GM19468 (cell line): Measurements from ENCODE around the gene PALB2.

Source experiments
- ATAC-seq: cut with Tn5 transposase; IDR thresholded peaks from one replicate; pipeline ENCODE4 v1.9.1; 2021; ENCODE audit warnings: mild to moderate bottlenecking, moderate library complexity, moderate number of reproducible peaks; ENCODE audit not compliant: unreplicated experiment; ENCODE audit errors: extremely low read depth

The PALB2 gene

DNA sequence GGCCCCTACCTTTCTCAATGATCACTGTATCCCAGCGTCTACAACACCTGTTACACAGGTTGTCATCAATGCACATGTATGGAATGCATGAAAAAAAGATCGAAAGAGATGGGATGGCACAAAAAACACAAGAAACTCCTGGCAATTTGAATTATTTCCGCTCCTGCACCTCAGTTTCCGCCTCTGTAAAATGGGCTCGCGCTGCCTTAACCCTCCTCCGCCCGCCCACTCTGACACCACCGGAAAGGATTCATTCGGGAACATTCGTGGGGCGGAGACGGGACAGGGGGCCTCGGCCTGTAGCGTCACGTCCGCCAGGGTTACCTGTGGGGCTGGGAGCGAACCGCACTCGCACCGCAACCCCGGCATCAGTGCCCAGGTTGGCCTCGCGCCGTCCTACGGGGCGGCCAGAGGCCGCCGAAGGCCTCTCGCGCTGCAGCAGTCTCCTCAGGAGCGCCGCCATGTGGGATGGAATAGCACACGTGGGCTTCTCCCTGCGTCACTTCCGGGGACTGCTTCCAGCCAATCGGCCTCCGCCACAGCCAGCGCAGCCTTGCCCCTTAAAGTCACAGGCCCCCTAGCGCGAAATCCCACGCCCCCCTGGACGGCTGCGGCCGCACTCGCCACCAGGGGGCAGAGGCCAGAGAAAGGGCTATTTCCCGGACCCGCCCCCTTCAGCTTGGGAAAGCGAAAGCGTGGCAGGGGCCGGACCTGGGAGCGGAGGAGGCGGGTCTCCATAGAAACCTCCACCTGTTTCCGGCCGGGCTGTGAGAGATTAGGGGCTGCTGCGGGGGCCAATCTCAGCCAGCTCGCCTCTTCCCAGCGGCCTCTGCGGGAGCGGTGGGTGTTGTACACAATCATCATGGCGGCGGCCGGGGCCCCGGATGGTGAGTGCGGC, 84.0 kb downstream of the PALB2 start, which contains the start of the genes EARS2 and UBFD1:
EARS2 (minus strand) TSS at position 470 of the 898 bp plus-strand sequence; CDS start at position 463, 7 bp downstream.
UBFD1 (plus strand) TSS at position 847 of the 898 bp plus-strand sequence; CDS start at position 863, 16 bp downstream.
- ATAC-seq = peak; percentile 85

DNA sequence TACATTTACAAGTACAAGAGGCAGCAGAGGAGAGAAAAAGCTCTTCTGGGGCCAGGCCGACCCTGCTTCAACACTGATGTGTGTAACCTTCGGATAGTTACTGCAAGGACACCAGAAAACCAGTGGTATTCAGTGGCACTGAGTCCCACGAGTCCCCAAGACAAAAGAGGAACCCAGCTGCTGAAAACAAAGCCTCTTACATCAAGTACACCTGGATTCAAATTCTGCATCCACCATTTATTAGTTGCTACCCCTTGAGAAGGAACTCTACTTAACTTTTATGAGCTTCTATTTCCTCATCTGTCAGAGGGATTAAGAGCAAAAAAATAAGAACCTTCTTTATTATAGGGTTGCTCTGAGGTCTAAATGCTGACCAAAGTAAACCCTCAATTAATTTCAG, 86.6 kb downstream of the PALB2 start:
- no peak for ATAC-seq
